ENCODE results near the gene NCBP1. TPM values are rescaled to one million over a fixed set of nuclear protein-coding genes. Genes with fewer than 3 reads are reported as not detected.

The NCBP1 gene
- total RNA-seq, 3 donors from 2014 or later, result 29.0 to 37.0 (median 36.9) TPM

GRCh38 chr9:97640325-97640724 is 6.7 kb downstream of the NCBP1 start:
- H3K4me1 ChIP-seq (ENCODE audit: low read depth), result peaks cover 7% of the 10 kb centered on the region
- no peak for TF ChIP-seq CTCF (IDR thresholded peaks at IDR 0.05)
- DNase-seq, result no peak
- no peaks in the 10 kb centered on the region for H3K36me3 ChIP-seq (ENCODE audit: low read depth)
- intact Hi-C loops (cut with DNase I, micrococcal nuclease), result no loop called here
- ATAC-seq, result no peak
- no peaks in the 10 kb centered on the region for H3K9me3 ChIP-seq
- H3K4me3 ChIP-seq, result no peak overlapping the region

DNA sequence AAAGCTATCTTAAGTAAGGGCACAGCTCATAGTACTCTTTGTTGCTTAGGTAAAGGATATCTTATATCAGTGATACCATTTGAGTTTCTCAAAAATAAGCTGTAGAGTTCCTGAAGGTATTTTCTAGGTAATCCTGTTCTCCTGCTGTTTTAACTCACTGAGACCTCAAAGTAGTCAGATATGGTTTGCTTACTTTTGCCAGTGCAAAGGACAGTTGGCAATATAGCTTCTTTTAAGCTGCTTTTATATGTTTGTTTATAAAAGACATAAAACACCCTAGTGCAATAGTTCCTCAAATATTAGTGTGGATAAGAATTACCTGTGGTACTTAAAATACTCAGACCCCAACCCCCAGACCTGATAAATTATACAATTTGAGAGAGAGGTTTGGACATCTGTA is 12.1 kb downstream of the NCBP1 start:
- TF ChIP-seq CTCF (IDR thresholded peaks at IDR 0.05), result no peak
- no peak for ATAC-seq
- no peaks in the 10 kb centered on the region for H3K36me3 ChIP-seq (ENCODE audit: low read depth)
- intact Hi-C loops (cut with DNase I, micrococcal nuclease), result no loop called here
- DNase-seq, result no peak
- no peaks in the 10 kb centered on the region for H3K9me3 ChIP-seq
- H3K4me1 ChIP-seq (ENCODE audit: low read depth), result no peaks in the 10 kb centered on the region
- no peak overlapping the region for H3K4me3 ChIP-seq

- no peak overlapping the region for H3K4me3 ChIP-seq
- TF ChIP-seq CTCF (IDR thresholded peaks at IDR 0.05), result no peak
- H3K36me3 ChIP-seq (ENCODE audit: low read depth), result no peaks in the 10 kb centered on the region
- ATAC-seq (no peak), DNase-seq (no peak)
- H3K4me1 ChIP-seq (ENCODE audit: low read depth), result no peaks in the 10 kb centered on the region
- H3K9me3 ChIP-seq, result no peaks in the 10 kb centered on the region
- intact Hi-C loops (cut with DNase I, micrococcal nuclease), result no loop called here
Observed at GRCh38 chr9:97647996-97648395, 14.4 kb downstream of the NCBP1 start.

GRCh38 chr9:97651646-97652045 is 18.0 kb downstream of the NCBP1 start:
- H3K4me1 ChIP-seq (ENCODE audit: low read depth), result no peaks in the 10 kb centered on the region
- TF ChIP-seq CTCF (IDR thresholded peaks at IDR 0.05), result no peak
- H3K9me3 ChIP-seq, result no peaks in the 10 kb centered on the region
- ATAC-seq (no peak), DNase-seq (no peak)
- H3K36me3 ChIP-seq (ENCODE audit: low read depth), result peaks cover 4% of the 10 kb centered on the region
- no peak overlapping the region for H3K4me3 ChIP-seq
- intact Hi-C loops (cut with DNase I, micrococcal nuclease), result no loop called here

- H3K9me3 ChIP-seq, result no peaks in the 10 kb centered on the region
- ATAC-seq, result no peak
- H3K36me3 ChIP-seq (ENCODE audit: low read depth), result peaks cover 10% of the 10 kb centered on the region
- no peak for TF ChIP-seq CTCF (IDR thresholded peaks at IDR 0.05)
- no peak overlapping the region for H3K4me3 ChIP-seq
- DNase-seq, result no peak
- H3K4me1 ChIP-seq (ENCODE audit: low read depth), result no peaks in the 10 kb centered on the region
- intact Hi-C loops (cut with DNase I, micrococcal nuclease), result no loop called here
Observed at GRCh38 chr9:97658707-97659106, 25.1 kb downstream of the NCBP1 start.

- intact Hi-C loops (cut with DNase I, micrococcal nuclease), result no loop called here
- ATAC-seq (no peak), DNase-seq (no peak)
- no peaks in the 10 kb centered on the region for H3K4me1 ChIP-seq (ENCODE audit: low read depth)
- TF ChIP-seq CTCF (IDR thresholded peaks at IDR 0.05), result no peak
- H3K9me3 ChIP-seq, result no peaks in the 10 kb centered on the region
- H3K4me3 ChIP-seq, result no peak overlapping the region
- H3K36me3 ChIP-seq (ENCODE audit: low read depth), result peaks cover 10% of the 10 kb centered on the region
Observed at GRCh38 chr9:97659771-97660170, 26.1 kb downstream of the NCBP1 start.

All from mucosa of descending colon (tissue), 3 donors.